Right cardiac atrium (tissue), 5 donors: ENCODE data around the gene SPATS2. TPM values are rescaled to one million over a fixed set of nuclear protein-coding genes. Genes with fewer than 3 reads are reported as not detected.

Experiments
- ATAC-seq, 2 donors: fragments of 200-7000 bp; cut with Tn5 transposase; one replicate each; pipeline versions ENCODE4 v1.8.0 to v1.9.1; 2020; ENCODE audit warnings: moderate library complexity in 2 of 2, mild to moderate bottlenecking in 1 of 2
- DNase-seq, 3 donors: peaks; one replicate each; pipeline ENCODE4 v3.0.0-alpha.2; 2020
- H3K27ac ChIP-seq: one replicate; pipeline ENCODE4 v1.5.1; 2013; ENCODE audit warnings: mild to moderate bottlenecking, low read length, control low read depth, moderate library complexity
- H3K27me3 ChIP-seq: one replicate; pipeline ENCODE4 v1.6.1; 2013; ENCODE audit not compliant: control insufficient read depth, insufficient read depth
- H3K4me1 ChIP-seq: one replicate; pipeline ENCODE4 v1.6.1; 2013; ENCODE audit warnings: low read length; ENCODE audit not compliant: control insufficient read depth, insufficient read depth
- H3K4me3 ChIP-seq: one replicate; pipeline ENCODE4 v1.5.1; 2013; ENCODE audit warnings: low read length, control low read depth
- H3K9me3 ChIP-seq: one replicate; pipeline ENCODE4 v1.6.1; 2013; ENCODE audit warnings: low read length; ENCODE audit not compliant: control insufficient read depth
- WGBS: extraction: QIAGEN DNeasy Blood & Tissue Kit; methylation state at CpG from one replicate; pipeline ENCODE4 v1.1.7; 2013; 5-methylcytosine and 5-hydroxymethylcytosine counted together
- intact Hi-C, 4 donors: fragments of 100-400 bp; cut with DNase I; formaldehyde crosslinking; loops; one replicate each; pipeline versions ENCODE4 v1.11.0 to v1.14.0; 2022 to 2023
- polyA plus RNA-seq: library from polyadenylated mRNA; stranded (reverse); fragments of 200-250 nt; gene quantifications from one replicate; pipeline ENCODE4 v1.2.3, GENCODE V29; 2013
- total RNA-seq, 4 donors: library from RNA; stranded (reverse); fragmentation: NEBNext Ultra II Directional; extraction: Animal tissue kit (Norgen Biotek cat#: 25700); gene quantifications; one replicate each; pipeline ENCODE4 v1.2.1, GENCODE V29; 2021
- donor health status: healthy with polysubstance abuse.
- donor health status: DM: no; HTN: yes; CAD: no.
- donor health status: DM: no; HTN: no; CAD: no.
- donor health status: DM: no; HTN: yes; CAD: no; lungs with severe emphysema.
- donor health status: DM: yes; HTN: yes; CAD: no.

Gene SPATS2
- total and polyA plus RNA-seq, 5 donors, result 5.5 to 10.3 (median 9.0) TPM

GRCh38 chr12:49471557-49471956 lies 104.3 kb downstream of the SPATS2 start:
- H3K4me3 ChIP-seq, result no peak overlapping the region
- 97% methylated on average over 1 of the region's 1 CpG for WGBS
- intact Hi-C loops, result no loop called here
- DNase-seq (no peak), ATAC-seq (no peak)
- H3K27me3 ChIP-seq, result no peaks in the 10 kb centered on the region
- no peak overlapping the region for H3K27ac ChIP-seq
- H3K9me3 ChIP-seq, result no peaks in the 10 kb centered on the region
- H3K4me1 ChIP-seq, result no peaks in the 10 kb centered on the region

- DNase-seq (no peak), ATAC-seq (no peak)
- Histone ChIP-seq H3K27me3 (no peaks in the 10 kb centered on the region), H3K4me3 (no peak overlapping the region), H3K4me1 (no peaks in the 10 kb centered on the region), H3K27ac (no peak overlapping the region), H3K9me3 (no peaks in the 10 kb centered on the region)
- 93% methylated on average over 12 of the region's 12 CpGs for WGBS
- intact Hi-C loops, result no loop called here
These were observed 108.8 kb downstream of the SPATS2 start for GRCh38 chr12:49476091-49476490.

GRCh38 chr12:49478949-49479664 lies 111.8 kb downstream of the SPATS2 start:
- 79% methylated on average over 10 of the region's 10 CpGs for WGBS
- intact Hi-C loops, result no loop called here
- Histone ChIP-seq H3K27me3 (no peaks in the 10 kb centered on the region), H3K4me3 (no peak overlapping the region), H3K9me3 (no peaks in the 10 kb centered on the region), H3K27ac (no peak overlapping the region), H3K4me1 (peaks cover 1% of the 10 kb centered on the region)
- DNase-seq, result no peak
- peak in 1 of 2 donors; percentile 43 for ATAC-seq

GRCh38 chr12:49482095-49483051 lies 115.1 kb downstream of the SPATS2 start:
- ATAC-seq (peak in 1 of 2 donors; percentile 74), DNase-seq (no peak)
- Histone ChIP-seq H3K4me3 (no peak overlapping the region), H3K9me3 (no peaks in the 10 kb centered on the region), H3K27me3 (no peaks in the 10 kb centered on the region), H3K27ac (no peak overlapping the region), H3K4me1 (peaks cover 1% of the 10 kb centered on the region)
- WGBS, result 78% methylated on average over 6 of the region's 6 CpGs
- intact Hi-C loops, result no loop called here

- H3K9me3 ChIP-seq, result no peaks in the 10 kb centered on the region
- no peak overlapping the region for H3K27ac ChIP-seq
- no peaks in the 10 kb centered on the region for H3K27me3 ChIP-seq
- ATAC-seq (no peak), DNase-seq (no peak)
- WGBS, result 75% methylated on average over 1 of the region's 1 CpG
- intact Hi-C loops, result no loop called here
- no peak overlapping the region for H3K4me3 ChIP-seq
- H3K4me1 ChIP-seq, result peaks cover 1% of the 10 kb centered on the region
These were observed 116.4 kb downstream of the SPATS2 start for GRCh38 chr12:49483619-49484018.

GRCh38 chr12:49487605-49488004 lies 120.3 kb downstream of the SPATS2 start:
- no peak overlapping the region for H3K4me3 ChIP-seq
- H3K4me1 ChIP-seq, result no peaks in the 10 kb centered on the region
- ATAC-seq (no peak), DNase-seq (no peak)
- WGBS, result 97% methylated on average over 2 of the region's 2 CpGs
- no peak overlapping the region for H3K27ac ChIP-seq
- intact Hi-C loops, result no loop called here
- H3K27me3 ChIP-seq, result no peaks in the 10 kb centered on the region
- H3K9me3 ChIP-seq, result no peaks in the 10 kb centered on the region

GRCh38 chr12:49489154-49489553 lies 121.9 kb downstream of the SPATS2 start:
- DNase-seq (no peak), ATAC-seq (no peak)
- no peaks in the 10 kb centered on the region for H3K27me3 ChIP-seq
- WGBS, result 93% methylated on average over 3 of the region's 3 CpGs
- no peaks in the 10 kb centered on the region for H3K4me1 ChIP-seq
- H3K4me3 ChIP-seq, result no peak overlapping the region
- H3K9me3 ChIP-seq, result no peaks in the 10 kb centered on the region
- H3K27ac ChIP-seq, result no peak overlapping the region
- intact Hi-C loops, result no loop called here

- H3K27me3 ChIP-seq, result no peaks in the 10 kb centered on the region
- ATAC-seq (no peak), DNase-seq (no peak)
- no peaks in the 10 kb centered on the region for H3K4me1 ChIP-seq
- no peaks in the 10 kb centered on the region for H3K9me3 ChIP-seq
- no peak overlapping the region for H3K27ac ChIP-seq
- intact Hi-C loops, result no loop called here
- 75% methylated on average over 4 of the region's 4 CpGs for WGBS
- no peak overlapping the region for H3K4me3 ChIP-seq
These were observed 122.5 kb downstream of the SPATS2 start for GRCh38 chr12:49489720-49490119.

GRCh38 chr12:49491823-49492222 lies 124.6 kb downstream of the SPATS2 start:
- no peak overlapping the region for H3K27ac ChIP-seq
- DNase-seq (no peak), ATAC-seq (no peak)
- 95% methylated on average over 1 of the region's 1 CpG for WGBS
- no peaks in the 10 kb centered on the region for H3K4me1 ChIP-seq
- intact Hi-C loops, result no loop called here
- H3K9me3 ChIP-seq, result no peaks in the 10 kb centered on the region
- H3K4me3 ChIP-seq, result no peak overlapping the region
- no peaks in the 10 kb centered on the region for H3K27me3 ChIP-seq

- WGBS, result 71% methylated on average over 2 of the region's 2 CpGs
- ATAC-seq (no peak), DNase-seq (no peak)
- intact Hi-C loops, result no loop called here
- H3K27me3 ChIP-seq, result no peaks in the 10 kb centered on the region
- no peak overlapping the region for H3K27ac ChIP-seq
- no peaks in the 10 kb centered on the region for H3K9me3 ChIP-seq
- H3K4me1 ChIP-seq, result no peaks in the 10 kb centered on the region
- no peak overlapping the region for H3K4me3 ChIP-seq
These were observed 126.6 kb downstream of the SPATS2 start for GRCh38 chr12:49493900-49494299.
